ENCODE results near the gene ANXA1.
A peak's percentile ranks its signal among the peaks of the same experiment; 100 is the strongest.

- TF ChIP-seq, protein P1, sequence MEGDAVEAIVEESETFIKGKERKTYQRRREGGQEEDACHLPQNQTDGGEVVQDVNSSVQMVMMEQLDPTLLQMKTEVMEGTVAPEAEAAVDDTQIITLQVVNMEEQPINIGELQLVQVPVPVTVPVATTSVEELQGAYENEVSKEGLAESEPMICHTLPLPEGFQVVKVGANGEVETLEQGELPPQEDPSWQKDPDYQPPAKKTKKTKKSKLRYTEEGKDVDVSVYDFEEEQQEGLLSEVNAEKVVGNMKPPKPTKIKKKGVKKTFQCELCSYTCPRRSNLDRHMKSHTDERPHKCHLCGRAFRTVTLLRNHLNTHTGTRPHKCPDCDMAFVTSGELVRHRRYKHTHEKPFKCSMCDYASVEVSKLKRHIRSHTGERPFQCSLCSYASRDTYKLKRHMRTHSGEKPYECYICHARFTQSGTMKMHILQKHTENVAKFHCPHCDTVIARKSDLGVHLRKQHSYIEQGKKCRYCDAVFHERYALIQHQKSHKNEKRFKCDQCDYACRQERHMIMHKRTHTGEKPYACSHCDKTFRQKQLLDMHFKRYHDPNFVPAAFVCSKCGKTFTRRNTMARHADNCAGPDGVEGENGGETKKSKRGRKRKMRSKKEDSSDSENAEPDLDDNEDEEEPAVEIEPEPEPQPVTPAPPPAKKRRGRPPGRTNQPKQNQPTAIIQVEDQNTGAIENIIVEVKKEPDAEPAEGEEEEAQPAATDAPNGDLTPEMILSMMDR (IDR thresholded peaks at IDR 0.05), result peak; percentile 40 to 65 (median 56)
- TF ChIP-seq POLR2A (IDR thresholded peaks at IDR 0.05), result no peak
These were observed 49.2 kb downstream of the ANXA1 start for GRCh38 chr9:73200694-73201452.

Measured in right lobe of liver (tissue), 4 donors.